Fibroblast of skin of left biceps (primary cell): ENCODE data around the gene SLC22A23.
"Not testable (repeated sequence)": the region's sequence is repeated elsewhere in the genome, so short reads cannot be mapped to it uniquely, and the experiment has no call there.

Experiments used
- DNase-seq, 2 experiments: peaks; one replicate each; pipeline ENCODE4 v3.0.0-alpha.2; 2013; ENCODE audit warnings: low read depth in 2 of 2

Gene SLC22A23

DNA sequence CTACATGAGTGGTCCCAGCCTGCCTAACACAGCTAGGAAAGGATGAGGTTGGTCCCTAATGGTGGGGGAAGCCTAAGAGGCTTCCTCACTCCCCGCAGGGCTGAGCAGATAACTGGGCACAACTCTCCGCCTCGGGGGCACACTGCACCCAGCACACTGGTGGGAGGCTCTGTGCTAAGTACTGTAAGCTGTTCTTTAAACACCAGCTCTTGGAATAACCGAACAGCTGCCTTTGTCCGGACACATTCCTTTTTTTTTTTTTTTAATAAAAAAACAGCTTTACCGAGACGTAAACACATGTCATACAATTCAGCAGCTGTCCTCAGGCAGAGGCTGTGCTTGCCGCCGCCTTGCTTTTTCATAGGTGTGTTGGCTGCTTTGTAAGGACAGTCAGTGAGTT, 191.2 kb downstream of the SLC22A23 start:
- DNase-seq: no peak

DNA sequence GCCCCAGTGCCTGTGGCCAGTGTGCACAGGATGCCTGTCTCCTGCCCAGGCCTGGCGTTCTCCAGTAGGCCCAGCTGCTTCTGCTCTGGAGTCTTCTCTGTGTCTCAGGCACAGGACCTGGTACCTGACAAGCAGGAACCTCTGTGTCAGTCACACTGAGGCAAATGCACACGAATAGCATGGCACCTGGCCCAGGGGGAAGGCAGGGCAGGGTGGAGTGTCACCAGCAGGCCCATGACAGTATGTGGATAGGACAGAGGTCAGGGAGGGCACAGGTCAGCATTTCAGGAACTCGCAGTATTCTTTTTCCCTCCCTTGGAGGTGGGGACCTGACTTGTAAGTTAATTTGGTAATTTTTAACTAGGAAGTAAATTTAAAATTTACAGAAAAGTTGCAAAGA, 192.5 kb downstream of the SLC22A23 start:
- no peak for DNase-seq

DNA sequence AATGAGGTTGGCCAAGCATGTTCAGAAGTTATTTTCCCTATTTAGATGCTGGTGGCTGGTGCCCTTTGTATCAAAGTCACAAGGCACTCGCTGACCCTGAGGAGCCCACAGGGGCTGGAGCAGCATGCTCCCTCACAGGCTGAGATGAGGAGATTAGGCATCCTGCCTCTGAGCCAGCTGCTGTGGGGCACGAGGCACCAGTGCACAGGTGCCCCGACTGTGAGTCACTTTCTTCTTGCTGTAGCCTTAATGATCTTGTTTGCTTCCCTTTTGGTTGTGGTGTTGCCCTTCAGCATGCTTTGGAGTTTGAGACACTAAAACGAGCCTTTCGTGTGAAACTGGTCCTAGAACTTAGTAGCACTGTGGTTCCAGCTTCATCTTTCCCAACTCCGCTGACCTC, 193.8 kb downstream of the SLC22A23 start:
- no peak for DNase-seq

GRCh38 chr6:3261921-3262320, 194.9 kb downstream of the SLC22A23 start:
- DNase-seq: no peak

DNA sequence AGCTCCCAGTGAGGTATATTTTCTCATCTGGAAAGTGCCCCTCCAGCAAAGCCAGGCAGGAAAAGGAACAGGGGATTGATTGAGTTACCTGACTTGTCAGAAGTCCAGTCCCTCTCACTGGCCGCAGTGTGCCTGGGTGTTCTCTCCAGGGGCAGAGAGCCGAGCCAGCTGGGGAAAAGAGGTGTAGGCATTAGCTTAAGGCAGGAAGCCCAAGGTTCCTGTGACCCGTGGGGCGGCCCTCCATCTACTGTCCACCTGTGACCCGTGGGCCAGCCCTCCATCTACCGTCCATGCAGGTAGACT, 195.4 kb downstream of the SLC22A23 start:
- DNase-seq: no peak

- no peak for DNase-seq
Measured at GRCh38 chr6:3260772-3261517, 195.9 kb downstream of the SLC22A23 start.

GRCh38 chr6:3260296-3260695, 196.6 kb downstream of the SLC22A23 start:
- DNase-seq: no peak

DNA sequence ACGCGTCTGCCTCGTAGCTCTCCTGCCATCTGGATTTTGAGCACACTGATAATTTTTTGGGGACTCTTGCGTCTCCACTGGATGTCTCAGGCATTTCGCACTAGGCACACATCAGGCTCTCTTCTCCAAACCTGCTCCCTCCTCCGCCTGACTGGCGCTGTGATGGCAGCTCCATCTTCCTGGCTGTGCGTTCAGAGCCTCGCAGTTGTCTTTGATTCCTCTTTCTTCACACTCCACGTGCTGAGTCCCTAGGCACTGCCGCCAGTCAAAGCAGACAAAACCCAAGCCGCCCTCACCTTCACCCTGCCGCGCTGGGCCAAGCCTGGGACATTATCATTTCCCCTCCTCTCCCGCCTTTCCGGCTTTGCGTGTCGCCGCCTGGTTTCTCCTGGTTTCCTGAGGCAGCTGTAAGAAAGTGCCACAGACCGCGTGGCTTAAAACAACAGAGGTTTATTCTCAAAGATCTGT, 197.3 kb downstream of the SLC22A23 start:
- DNase-seq: no peak

GRCh38 chr6:3258720-3259490, 197.9 kb downstream of the SLC22A23 start, which contains the start of gene PSMG4:
Gene PSMG4, plus strand, starts transcription at chr6:3258947. Its CDS starts 76 bp downstream, at chr6:3259023.
- peak; percentile 55 to 57 for DNase-seq

DNA sequence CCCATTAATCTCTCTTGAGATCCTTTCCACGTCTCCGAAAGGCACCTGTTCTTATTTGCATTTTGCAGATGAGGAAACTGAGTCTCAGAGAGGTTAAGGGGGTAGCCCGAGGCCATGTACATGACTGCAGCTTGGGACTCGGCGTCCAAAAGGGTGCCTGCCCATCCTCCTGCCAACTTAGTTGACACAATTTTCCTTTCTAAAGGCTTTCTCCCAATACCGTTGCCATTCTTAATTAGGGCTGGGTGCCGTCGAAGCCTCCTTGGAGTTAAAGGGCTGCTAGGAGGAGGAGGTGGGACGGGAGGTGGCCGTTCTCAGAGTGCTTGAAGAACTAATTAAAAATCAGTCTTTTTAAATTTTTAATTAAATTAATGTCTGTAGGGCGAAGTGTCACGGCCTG, 198.6 kb downstream of the SLC22A23 start:
- DNase-seq: no peak

GRCh38 chr6:3253597-3253961, 203.3 kb downstream of the SLC22A23 start:
- no peak for DNase-seq

- DNase-seq: no peak
Measured at GRCh38 chr6:3252861-3253596, 203.8 kb downstream of the SLC22A23 start.

- no peak for DNase-seq
Measured at GRCh38 chr6:3252369-3252768, 204.5 kb downstream of the SLC22A23 start.

- peak; percentile 53 to 54 for DNase-seq
Measured at GRCh38 chr6:3251462-3252314, 205.2 kb downstream of the SLC22A23 start.

GRCh38 chr6:3250231-3250675, 206.6 kb downstream of the SLC22A23 start:
- DNase-seq: no peak

GRCh38 chr6:3249821-3250220, 207.0 kb downstream of the SLC22A23 start:
- no peak for DNase-seq

DNA sequence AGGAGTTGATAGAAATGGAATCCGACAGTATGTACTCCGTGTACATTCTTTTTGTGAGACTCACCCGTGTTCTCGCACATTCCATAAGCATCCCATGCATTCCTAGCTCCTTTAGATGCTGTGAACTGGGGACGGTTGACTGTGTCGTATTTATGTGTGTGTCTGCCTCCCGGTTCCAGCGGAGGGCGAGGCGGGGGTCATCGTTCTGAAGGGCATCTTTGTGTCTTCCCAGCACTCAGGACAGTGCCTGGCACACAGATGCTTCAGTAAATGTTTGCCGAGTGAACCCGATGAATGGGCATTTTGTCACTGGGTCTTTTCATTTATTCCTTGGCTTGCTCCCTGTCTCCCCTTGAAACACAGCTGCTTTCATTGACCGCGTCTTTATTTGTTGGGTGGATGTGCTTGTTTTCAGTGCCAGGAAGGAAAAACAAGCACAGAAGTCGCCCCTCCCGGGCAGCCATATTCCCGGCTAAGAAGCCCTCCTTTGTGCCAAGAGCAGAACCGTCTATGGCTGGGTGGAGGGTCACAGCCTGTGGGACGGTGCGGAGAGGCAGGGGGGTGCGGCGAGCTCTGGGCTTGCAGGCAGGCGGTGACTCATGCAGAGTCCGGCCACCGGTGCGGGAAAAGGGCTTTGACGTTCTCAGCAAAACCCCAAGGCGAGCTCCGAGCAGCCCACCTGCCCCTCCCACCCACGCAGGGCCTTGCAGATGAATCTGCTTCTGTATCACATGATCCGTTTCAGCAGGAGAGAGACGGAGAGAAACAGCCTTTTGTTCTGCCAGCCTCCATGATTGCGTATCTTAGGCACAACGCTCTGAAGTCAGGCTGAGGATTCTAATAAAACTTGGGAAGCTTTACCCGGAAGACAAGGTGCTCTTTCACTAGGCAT, 209.3 kb downstream of the SLC22A23 start:
- DNase-seq: peak; percentile 77 to 81

DNA sequence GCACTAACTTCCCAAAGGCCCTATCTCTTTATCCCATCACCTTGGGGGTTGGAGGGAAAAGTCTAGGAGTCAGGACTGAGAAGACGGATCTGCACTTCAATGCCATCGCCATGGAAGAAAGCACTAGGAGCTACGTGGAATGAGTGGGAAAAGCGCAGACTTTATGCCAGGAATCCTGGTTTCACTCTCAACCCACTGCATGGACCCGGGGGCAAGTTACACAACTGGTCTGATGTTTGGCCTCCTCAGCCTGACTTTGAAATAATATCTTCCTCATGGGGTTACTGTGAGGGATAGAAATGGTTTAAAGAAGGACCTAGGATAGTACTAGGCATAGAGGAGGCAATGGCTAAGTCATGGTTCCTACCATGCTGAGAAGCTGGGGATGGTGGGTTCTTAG, 211.6 kb downstream of the SLC22A23 start:
- no peak for DNase-seq

- DNase-seq: not testable (repeated sequence)
Measured at GRCh38 chr6:3244832-3245161, 212.1 kb downstream of the SLC22A23 start.

GRCh38 chr6:3244003-3244831, 212.6 kb downstream of the SLC22A23 start:
- DNase-seq: no peak
